Lower leg skin (tissue), 3 donors: ENCODE results near the gene SSTR4.

Experiments
- CTCF ChIP-seq, 3 donors: fragments of 450-650 bp; IDR thresholded peaks; one replicate each; pipeline ENCODE4 v1.5.1; 2016; ENCODE audit warnings: antibody characterized with exemption in 3 of 3, mild to moderate bottlenecking in 3 of 3, moderate library complexity in 2 of 3
- POLR2A ChIP-seq, 2 donors: fragments of 450-650 bp; IDR thresholded peaks; one replicate each; pipeline ENCODE4 v1.6.1; 2016 to 2017; ENCODE audit warnings: antibody characterized with exemption in 2 of 2, mild to moderate bottlenecking in 1 of 2, moderate library complexity in 1 of 2

DNA sequence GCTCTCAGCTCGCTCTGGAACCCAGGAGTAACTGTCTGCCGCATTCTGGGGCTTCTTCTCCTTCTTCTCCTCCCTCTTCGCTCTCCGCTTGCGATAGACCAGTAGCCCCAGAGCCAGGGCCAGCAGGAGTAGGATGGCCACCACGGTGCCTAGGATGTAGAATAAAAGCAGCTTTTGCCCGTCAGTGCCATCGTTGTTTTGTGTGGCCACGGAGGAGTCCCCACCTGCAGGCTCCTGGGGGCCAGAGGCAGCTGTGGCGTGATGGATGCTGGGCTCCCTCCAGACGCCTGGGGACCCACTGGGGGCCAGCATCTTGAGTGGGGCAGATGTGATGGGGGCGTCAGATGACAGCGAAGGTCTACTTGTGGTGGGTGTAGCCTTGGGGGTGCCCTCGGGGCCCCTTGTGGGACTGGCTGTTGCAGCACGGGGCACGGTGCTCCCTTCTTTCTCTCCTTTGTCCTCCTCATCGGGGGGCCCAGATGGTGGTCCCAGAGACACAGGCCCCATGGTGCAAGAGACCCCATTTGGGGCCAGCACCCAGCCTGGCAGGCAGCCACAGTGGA, 49.3 kb downstream of the SSTR4 start:
- TF ChIP-seq CTCF (IDR thresholded peaks at IDR 0.05) (no peak), POLR2A (IDR thresholded peaks at IDR 0.05) (no peak)
